ENCODE measurements around the gene SOCS1.

SOCS1 gene

GRCh38 chr16:11298143-11298900 is 42.3 kb upstream of the SOCS1 start:
- Histone ChIP-seq H3K36me3 (ENCODE audit: control insufficient read depth, low read length) (peaks cover 5% of the 10 kb centered on the region; the same call in 1 of the 2 replicates), H3K4me1 (ENCODE audit: control insufficient read depth, low read length) (peaks cover 94% of the 10 kb centered on the region), H3K27me3 (ENCODE audit: control insufficient read depth, low read length) (no peaks in the 10 kb centered on the region), H3K4me3 (ENCODE audit: low read length) (peak overlapping the region; percentile 62), H4K20me1 (ENCODE audit: control insufficient read depth, insufficient read depth, low read depth, low read length) (no peaks in the 10 kb centered on the region), H3F3A (ENCODE audit: control insufficient read depth, insufficient read depth) (peaks cover 52% of the 10 kb centered on the region), H3K9me2 (replicated peaks; ENCODE audit: control insufficient read depth, low read length) (no peaks in the 10 kb centered on the region), H3K4me2 (ENCODE audit: low read length) (peak overlapping the region; percentile 89), H3K79me2 (ENCODE audit: control insufficient read depth, low read length) (no peaks in the 10 kb centered on the region), H3K27ac (ENCODE audit: low read depth, low read length) (peak overlapping the region; percentile 95), H3K9me3 (ENCODE audit: control insufficient read depth, insufficient read depth, low read length) (no peaks in the 10 kb centered on the region)
- TF ChIP-seq EZH2phosphoT487 (IDR thresholded peaks at IDR 0.05; ENCODE audit: borderline replicate concordance, low read length), result no peak
- TF ChIP-seq CTCF (IDR thresholded peaks at IDR 0.05; ENCODE audit: low read depth, low read length, poor library complexity, severe bottlenecking), result no peak

GRCh38 chr16:11297492-11298142 is 41.6 kb upstream of the SOCS1 start:
- H3K36me3 ChIP-seq (ENCODE audit: control insufficient read depth, low read length), result peaks cover 5% of the 10 kb centered on the region; the same call in 1 of the 2 replicates
- H3K9me2 ChIP-seq (replicated peaks; ENCODE audit: control insufficient read depth, low read length), result no peaks in the 10 kb centered on the region
- H3K4me2 ChIP-seq (ENCODE audit: low read length), result peak overlapping the region; percentile 89
- peaks cover 52% of the 10 kb centered on the region for H3F3A ChIP-seq (ENCODE audit: control insufficient read depth, insufficient read depth)
- TF ChIP-seq EZH2phosphoT487 (IDR thresholded peaks at IDR 0.05; ENCODE audit: borderline replicate concordance, low read length), result no peak
- peak; percentile 52 for TF ChIP-seq CTCF (IDR thresholded peaks at IDR 0.05; ENCODE audit: low read depth, low read length, poor library complexity, severe bottlenecking)
- no peaks in the 10 kb centered on the region for H4K20me1 ChIP-seq (ENCODE audit: control insufficient read depth, insufficient read depth, low read depth, low read length)
- H3K4me1 ChIP-seq (ENCODE audit: control insufficient read depth, low read length), result peaks cover 96% of the 10 kb centered on the region
- H3K27me3 ChIP-seq (ENCODE audit: control insufficient read depth, low read length), result no peaks in the 10 kb centered on the region
- peak overlapping the region; percentile 95 for H3K27ac ChIP-seq (ENCODE audit: low read depth, low read length)
- no peaks in the 10 kb centered on the region for H3K79me2 ChIP-seq (ENCODE audit: control insufficient read depth, low read length)
- H3K9me3 ChIP-seq (ENCODE audit: control insufficient read depth, insufficient read depth, low read length), result no peaks in the 10 kb centered on the region
- H3K4me3 ChIP-seq (ENCODE audit: low read length), result peak overlapping the region; percentile 62

DNA sequence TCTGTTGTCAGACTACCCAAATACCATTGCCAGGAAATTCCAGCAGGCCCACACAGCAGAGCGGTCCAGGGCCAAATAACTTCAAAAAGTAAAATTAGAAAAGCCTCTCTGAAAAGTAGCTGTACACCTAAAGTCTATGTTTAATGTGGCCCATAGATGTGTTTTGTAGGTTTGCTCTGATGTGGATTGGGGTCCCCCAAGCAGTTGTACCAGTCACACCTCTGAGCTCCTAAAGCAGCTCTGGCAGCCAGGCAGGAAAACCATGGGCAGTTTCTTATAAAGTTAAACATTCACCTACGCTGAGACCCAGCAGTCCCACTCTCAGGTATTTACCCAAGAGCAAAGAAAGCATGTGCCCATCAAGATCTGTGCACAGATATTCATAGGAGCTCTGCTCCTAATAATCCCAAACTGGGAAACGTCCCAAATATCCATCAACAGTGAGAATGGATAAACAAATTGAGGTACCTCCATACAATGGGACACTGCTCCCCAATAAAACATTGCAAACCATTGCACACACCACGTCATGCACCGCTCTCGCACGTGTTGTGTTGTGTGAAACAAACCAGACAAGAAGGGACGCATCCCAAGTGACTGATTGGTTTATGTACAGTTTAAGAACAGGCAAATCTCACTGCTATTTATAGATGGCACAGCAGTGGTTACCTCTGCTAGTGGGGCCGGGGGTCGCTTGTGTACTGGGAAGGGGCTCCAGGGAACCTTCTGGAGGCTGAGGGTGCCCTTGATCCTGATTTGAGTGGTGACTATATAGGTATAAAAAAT is 40.9 kb upstream of the SOCS1 start:
- peaks cover 50% of the 10 kb centered on the region for H3F3A ChIP-seq (ENCODE audit: control insufficient read depth, insufficient read depth)
- peak overlapping the region; percentile 95 for H3K27ac ChIP-seq (ENCODE audit: low read depth, low read length)
- H3K4me2 ChIP-seq (ENCODE audit: low read length), result peak overlapping the region; percentile 89
- no peaks in the 10 kb centered on the region for H3K9me3 ChIP-seq (ENCODE audit: control insufficient read depth, insufficient read depth, low read length)
- peaks cover 93% of the 10 kb centered on the region for H3K4me1 ChIP-seq (ENCODE audit: control insufficient read depth, low read length)
- H3K9me2 ChIP-seq (replicated peaks; ENCODE audit: control insufficient read depth, low read length), result no peaks in the 10 kb centered on the region
- TF ChIP-seq EZH2phosphoT487 (IDR thresholded peaks at IDR 0.05; ENCODE audit: borderline replicate concordance, low read length) (no peak), CTCF (IDR thresholded peaks at IDR 0.05; ENCODE audit: low read depth, low read length, poor library complexity, severe bottlenecking) (no peak)
- peaks cover 5% of the 10 kb centered on the region; the same call in 1 of the 2 replicates for H3K36me3 ChIP-seq (ENCODE audit: control insufficient read depth, low read length)
- peak overlapping the region; percentile 62 for H3K4me3 ChIP-seq (ENCODE audit: low read length)
- no peaks in the 10 kb centered on the region for H3K27me3 ChIP-seq (ENCODE audit: control insufficient read depth, low read length)
- no peaks in the 10 kb centered on the region for H4K20me1 ChIP-seq (ENCODE audit: control insufficient read depth, insufficient read depth, low read depth, low read length)
- H3K79me2 ChIP-seq (ENCODE audit: control insufficient read depth, low read length), result no peaks in the 10 kb centered on the region
